ENCODE measurements around the gene CPNE5. TPM values are rescaled to one million over a fixed set of nuclear protein-coding genes. Genes with fewer than 3 reads are reported as not detected.

Gene CPNE5
- polyA plus RNA-seq, 2 of the 4 experiments (the other 2 are of a cell fraction): 0.03 to 0.13 TPM

- POLR2A ChIA-PET: no interaction called here
Measured at GRCh38 chr6:36752886-36753506, 86.2 kb downstream of the CPNE5 start.

GRCh38 chr6:36752187-36752885 is 86.9 kb downstream of the CPNE5 start:
- no peak for FAIRE-seq
- TF ChIP-seq TP53 (CRISPR knock-in tag; IDR thresholded peaks at IDR 0.05): no peak
- no peak for TF ChIP-seq POLR2AphosphoS2 (conservative IDR thresholded peaks at IDR 0.05; ENCODE audit: low read length)
- no peak for TF ChIP-seq FOSL2 (IDR thresholded peaks at IDR 0.05)
- TF ChIP-seq FOSL2 (CRISPR knock-in tag; IDR thresholded peaks at IDR 0.05): 0 out of 2 replicates have a peak, but pooled peaks have one; percentile 4
- Histone ChIP-seq H3K27ac (0 out of 6 replicates have a peak overlapping the region, but pooled peaks of 1 of the 2 experiments have one; percentile 19), H3K4me1 (peaks cover 16% of the 10 kb centered on the region; the same call in 2 of the 3 replicates), H3K4me3 (no peak overlapping the region), H3K4me2 (no peak overlapping the region), H3K9me3 (peaks cover 3% of the 10 kb centered on the region; the same call in 1 of the 3 replicates)
- POLR2A ChIA-PET: no interaction called here
- no peak for DNase-seq (ENCODE audit: low read depth in 1 of 2, low spot score in 1 of 2)
- no peak for ATAC-seq
- CTCF ChIA-PET: interaction anchor here (1.2 to 4.7 kb wide), 4 partner anchors 13 to 137 kb away, joined by 3 to 40 read pairs (median 10); no protein-coding TSS in a partner anchor
- WGBS (ENCODE audit: missing lambda C conversion rate): 73% methylated on average over 6 of the region's 6 CpGs

More at GRCh38 chr6:36752886-36753506, 86.2 kb downstream of the CPNE5 start:
- Histone ChIP-seq H3K27ac (0 out of 6 replicates have a peak overlapping the region, but pooled peaks of 1 of the 2 experiments have one; percentile 19), H3K4me2 (no peak overlapping the region), H3K9me3 (peaks cover 3% of the 10 kb centered on the region; the same call in 1 of the 3 replicates), H3K4me3 (no peak overlapping the region), H3K4me1 (peaks cover 16% of the 10 kb centered on the region; the same call in 2 of the 3 replicates)
- DNase-seq (ENCODE audit: low read depth in 1 of 2, low spot score in 1 of 2) (no peak), ATAC-seq (no peak; a peak in 1 of 6 replicates), FAIRE-seq (no peak)
- CTCF ChIA-PET: interaction anchor here (1.2 to 4.7 kb wide), 5 partner anchors 12 to 418 kb away, joined by 3 to 40 read pairs (median 17); no protein-coding TSS in a partner anchor
- no peak for TF ChIP-seq HOXB5 (CRISPR knock-in tag; IDR thresholded peaks at IDR 0.05)
- TF ChIP-seq MAX (IDR thresholded peaks at IDR 0.05): no peak
- TF ChIP-seq, protein P1, sequence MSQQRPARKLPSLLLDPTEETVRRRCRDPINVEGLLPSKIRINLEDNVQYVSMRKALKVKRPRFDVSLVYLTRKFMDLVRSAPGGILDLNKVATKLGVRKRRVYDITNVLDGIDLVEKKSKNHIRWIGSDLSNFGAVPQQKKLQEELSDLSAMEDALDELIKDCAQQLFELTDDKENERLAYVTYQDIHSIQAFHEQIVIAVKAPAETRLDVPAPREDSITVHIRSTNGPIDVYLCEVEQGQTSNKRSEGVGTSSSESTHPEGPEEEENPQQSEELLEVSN (IDR thresholded peaks at IDR 0.05; ENCODE audit: borderline replicate concordance, low read depth): no peak
- TF ChIP-seq BHLHE40 (IDR thresholded peaks at IDR 0.05; ENCODE audit: low read depth, low read length): no peak
- no peak for TF ChIP-seq KDM5A (IDR thresholded peaks at IDR 0.05)
- TF ChIP-seq REST (IDR thresholded peaks at IDR 0.05): no peak
- no peak for TF ChIP-seq NPAS2 (CRISPR knock-in tag; IDR thresholded peaks at IDR 0.05; ENCODE audit: borderline replicate concordance)
- TF ChIP-seq HES2 (IDR thresholded peaks at IDR 0.05): no peak
- TF ChIP-seq ESRRA (IDR thresholded peaks at IDR 0.05; ENCODE audit: borderline replicate concordance, low read length): no peak
- 83% methylated on average over 4 of the region's 6 CpGs for WGBS (ENCODE audit: missing lambda C conversion rate)

- WGBS (ENCODE audit: missing lambda C conversion rate): 80% methylated on average over 1 of the region's 1 CpG
- no peak for ATAC-seq
Measured at GRCh38 chr6:36751833-36752186, 87.4 kb downstream of the CPNE5 start.

More at GRCh38 chr6:36751833-36752186, 87.4 kb downstream of the CPNE5 start:
- no peak for FAIRE-seq
- ChIA-PET POLR2A (no interaction called here), CTCF (interaction anchor here (1.2 to 4.7 kb wide), 4 partner anchors 13 to 136 kb away, joined by 3 to 40 read pairs (median 10); no protein-coding TSS in a partner anchor)
- TF ChIP-seq, protein P1 (IDR thresholded peaks at IDR 0.05; ENCODE audit: borderline replicate concordance, low read depth): no peak
- no peak for TF ChIP-seq ATOH8 (CRISPR knock-in tag; IDR thresholded peaks at IDR 0.05; ENCODE audit: low read depth)
- DNase-seq (ENCODE audit: low read depth in 1 of 2, low spot score in 1 of 2): no peak
- Histone ChIP-seq H3K9me3 (peaks cover 3% of the 10 kb centered on the region; the same call in 1 of the 3 replicates), H3K4me3 (no peak overlapping the region), H3K4me1 (peaks cover 16% of the 10 kb centered on the region; the same call in 2 of the 3 replicates), H3K4me2 (no peak overlapping the region), H3K27ac (no peak overlapping the region)
